ENCODE measurements around the gene FBXW8. TPM values are rescaled to one million over a fixed set of nuclear protein-coding genes. Genes with fewer than 3 reads are reported as not detected.

The FBXW8 gene
- total RNA-seq, 1 donor from 2014 or later = 5.8 TPM

GRCh38 chr12:117046861-117047530 is 136.2 kb downstream of the FBXW8 start:
- no peaks in the 10 kb centered on the region for H3K27me3 ChIP-seq (ENCODE audit: control insufficient read depth, insufficient read depth, low read length)
- TF ChIP-seq CTCF (IDR thresholded peaks at IDR 0.05; ENCODE audit: insufficient read depth, low read length, severe bottlenecking) = no peak
- no peak overlapping the region for H3K4me3 ChIP-seq (ENCODE audit: low read depth, low read length)
- no peaks in the 10 kb centered on the region for H3K36me3 ChIP-seq (ENCODE audit: control insufficient read depth, insufficient read depth, low read length)
- no peak for FAIRE-seq
- DNase-seq (ENCODE audit: low read depth) = no peak

GRCh38 chr12:117047810-117048584 is 137.2 kb downstream of the FBXW8 start:
- FAIRE-seq = no peak
- Histone ChIP-seq H3K27me3 (ENCODE audit: control insufficient read depth, insufficient read depth, low read length) (no peaks in the 10 kb centered on the region), H3K4me3 (ENCODE audit: low read depth, low read length) (no peak overlapping the region), H3K36me3 (ENCODE audit: control insufficient read depth, insufficient read depth, low read length) (no peaks in the 10 kb centered on the region)
- TF ChIP-seq CTCF (IDR thresholded peaks at IDR 0.05; ENCODE audit: insufficient read depth, low read length, severe bottlenecking) = no peak
- DNase-seq (ENCODE audit: low read depth) = no peak

GRCh38 chr12:117048585-117048904 is 137.8 kb downstream of the FBXW8 start:
- Histone ChIP-seq H3K36me3 (ENCODE audit: control insufficient read depth, insufficient read depth, low read length) (no peaks in the 10 kb centered on the region), H3K4me3 (ENCODE audit: low read depth, low read length) (no peak overlapping the region), H3K27me3 (ENCODE audit: control insufficient read depth, insufficient read depth, low read length) (no peaks in the 10 kb centered on the region)
- TF ChIP-seq CTCF (IDR thresholded peaks at IDR 0.05; ENCODE audit: insufficient read depth, low read length, severe bottlenecking) = no peak
- DNase-seq (ENCODE audit: low read depth) (no peak), FAIRE-seq (no peak)

- Histone ChIP-seq H3K27me3 (ENCODE audit: control insufficient read depth, insufficient read depth, low read length) (no peaks in the 10 kb centered on the region), H3K4me3 (ENCODE audit: low read depth, low read length) (no peak overlapping the region), H3K36me3 (ENCODE audit: control insufficient read depth, insufficient read depth, low read length) (no peaks in the 10 kb centered on the region)
- no peak for TF ChIP-seq CTCF (IDR thresholded peaks at IDR 0.05; ENCODE audit: insufficient read depth, low read length, severe bottlenecking)
- DNase-seq (ENCODE audit: low read depth) (no peak), FAIRE-seq (no peak)
Observed at GRCh38 chr12:117049295-117049694, 138.5 kb downstream of the FBXW8 start.

- FAIRE-seq (no peak), DNase-seq (ENCODE audit: low read depth) (no peak)
- no peak overlapping the region for H3K4me3 ChIP-seq (ENCODE audit: low read depth, low read length)
- TF ChIP-seq CTCF (IDR thresholded peaks at IDR 0.05; ENCODE audit: insufficient read depth, low read length, severe bottlenecking) = no peak
- no peaks in the 10 kb centered on the region for H3K36me3 ChIP-seq (ENCODE audit: control insufficient read depth, insufficient read depth, low read length)
- no peaks in the 10 kb centered on the region for H3K27me3 ChIP-seq (ENCODE audit: control insufficient read depth, insufficient read depth, low read length)
Observed at GRCh38 chr12:117050060-117050459, 139.3 kb downstream of the FBXW8 start.

All from bronchial epithelial cell (primary cell).